CD4-positive, alpha-beta T cell (primary cell): Measurements from ENCODE around the gene ZNF133. TPM values are rescaled to one million over a fixed set of nuclear protein-coding genes. Genes with fewer than 3 reads are reported as not detected.

Experiments used
- ATAC-seq: fragments of 200-7000 bp; cut with Tn5 transposase; one replicate; pipeline ENCODE4 v1.10.0; 2022; ENCODE audit warnings: mild to moderate bottlenecking; ENCODE audit not compliant: poor library complexity
- CTCF ChIA-PET: fragments of 350-600 bp; sonication (Branson Sonifier 250); formaldehyde crosslinking; loops from one replicate; lab custom pipeline; 2021; ENCODE audit warnings: antibody characterized with exemption, inconsistent platforms; lab: Charles Lee
- POLR2A ChIA-PET: fragments of 350-600 bp; sonication (Branson Sonifier 250); formaldehyde crosslinking; loops from one replicate; lab custom pipeline; 2021; ENCODE audit warnings: antibody characterized with exemption, inconsistent platforms; lab: Charles Lee
- DNase-seq, 14 experiments: peaks; one replicate each; pipeline ENCODE4 v3.0.0-alpha.2; 2013 to 2020; ENCODE audit warnings: mixed read lengths in 2 of 14
- H3K27ac ChIP-seq, 2 donors: one replicate each; pipeline versions ENCODE4 v1.5.1 to v1.7.0; 2013; ENCODE audit warnings: low read length in 2 of 2, low read depth in 1 of 2, mild to moderate bottlenecking in 1 of 2
- H3K27me3 ChIP-seq, 2 experiments: 1 replicate in 1 of 2; 2 replicates in 1 of 2; pipeline versions ENCODE4 v1.6.1 to v1.7.0; 2013; ENCODE audit warnings: low read length in 2 of 2, control low read depth in 1 of 2, mild to moderate bottlenecking in 1 of 2, moderate library complexity in 1 of 2; ENCODE audit not compliant: insufficient read depth in 2 of 2, control insufficient read depth in 1 of 2
- H3K36me3 ChIP-seq: one replicate; pipeline ENCODE4 v1.6.1; 2013; ENCODE audit warnings: low read length, control low read depth; ENCODE audit not compliant: insufficient read depth
- H3K4me1 ChIP-seq: one replicate; pipeline ENCODE4 v1.6.1; 2013; ENCODE audit warnings: low read length, control low read depth; ENCODE audit not compliant: insufficient read depth
- H3K4me3 ChIP-seq: one replicate; pipeline ENCODE4 v1.5.1; 2013; ENCODE audit warnings: mild to moderate bottlenecking, low read length, moderate library complexity
- H3K9me3 ChIP-seq, 2 experiments: 1 replicate in 1 of 2; 2 replicates in 1 of 2; pipeline versions ENCODE4 v1.6.1 to v1.7.0; 2013; ENCODE audit warnings: low read length in 2 of 2, mild to moderate bottlenecking in 2 of 2, control low read depth in 1 of 2, moderate library complexity in 1 of 2; ENCODE audit not compliant: control insufficient read depth in 1 of 2, insufficient read depth in 1 of 2
- H3K27ac Mint-ChIP-seq: one replicate; pipeline ENCODE4 v1.8.0; 2020; ENCODE audit warnings: mixed read lengths
- H3K27me3 Mint-ChIP-seq: one replicate; pipeline ENCODE4 v1.8.0; 2021; ENCODE audit warnings: mixed read lengths
- H3K36me3 Mint-ChIP-seq: one replicate; pipeline ENCODE4 v1.8.0; 2021; ENCODE audit warnings: low read depth, mixed read lengths
- H3K4me1 Mint-ChIP-seq: one replicate; pipeline ENCODE4 v1.8.0; 2021; ENCODE audit warnings: low read depth, mixed read lengths
- H3K4me3 Mint-ChIP-seq: one replicate; pipeline ENCODE4 v1.8.0; 2020; ENCODE audit warnings: mild to moderate bottlenecking, mixed read lengths
- H3K9me3 Mint-ChIP-seq: one replicate; pipeline ENCODE4 v1.8.0; 2020; ENCODE audit warnings: mixed read lengths
- CTCF ChIP-seq: fragments of 200-600 bp; IDR thresholded peaks from one replicate; pipeline ENCODE4 v1.8.0; 2022; ENCODE audit warnings: antibody characterized with exemption, mild to moderate bottlenecking
- intact Hi-C, 2 experiments: fragments of 100-400 bp; cut with DNase I in 1 of 2; cut with micrococcal nuclease in 1 of 2; formaldehyde crosslinking; loops; one replicate each; pipeline versions ENCODE4 v1.15.1 to v1.9.0; 2023 to 2025; cut with DNase I, micrococcal nuclease
- total RNA-seq, 174 experiments: library from RNA in 2 of 174; stranded (reverse) in 2 of 174; gene quantifications; one replicate each; pipeline ENCODE4 v1.2.3 and lab custom pipeline; 2021 to 2026

The ZNF133 gene
- total RNA-seq, 2 experiments from 2014 or later = 3.3 to 4.1 TPM

DNA sequence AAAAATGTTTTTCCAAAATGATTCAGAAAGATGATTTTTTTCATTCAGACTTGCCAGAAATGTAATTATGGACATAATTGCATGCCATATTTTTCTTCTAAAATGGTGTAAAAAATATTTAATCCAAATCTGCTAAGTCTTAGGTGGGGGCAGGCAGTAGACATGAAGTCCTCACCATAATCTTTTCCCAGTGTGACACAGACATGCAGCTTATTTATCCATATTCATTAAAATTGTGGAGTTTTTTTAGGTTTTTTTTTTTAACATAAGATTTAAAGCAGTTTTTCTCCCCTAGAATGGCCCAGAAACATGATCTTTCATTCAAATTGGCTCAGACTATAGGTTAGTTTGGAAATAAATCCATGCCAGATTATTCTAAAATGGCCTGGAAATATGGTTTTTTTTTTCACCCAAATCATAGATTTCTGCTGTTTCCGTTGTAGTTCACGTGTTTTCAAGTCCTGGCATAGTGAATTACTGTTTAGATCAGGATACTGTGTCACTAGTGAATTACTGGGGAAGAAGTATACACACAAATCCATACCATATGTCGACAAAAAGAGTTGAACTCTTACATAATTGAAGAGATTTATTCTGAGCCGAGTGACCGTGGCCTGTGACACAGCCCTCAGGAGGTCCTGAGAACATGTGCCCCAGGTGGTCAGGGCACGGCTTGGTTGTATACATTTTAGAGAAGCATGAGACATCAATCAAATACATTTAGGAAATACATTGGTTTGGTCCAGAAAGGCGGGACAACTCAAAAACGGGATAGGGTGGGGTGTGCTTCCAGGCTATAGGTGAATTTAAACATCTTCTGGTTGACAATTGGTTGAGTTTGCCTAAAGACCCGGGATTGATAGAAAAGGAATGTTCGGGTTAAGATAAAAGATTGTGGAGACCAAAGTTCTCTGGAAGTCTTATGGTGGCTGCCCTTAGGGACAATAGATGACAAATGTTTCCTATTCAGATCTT lies 33.9 kb downstream of the ZNF133 start:
- Histone ChIP-seq H3K27ac (no peak overlapping the region), H3K4me1 (no peaks in the 10 kb centered on the region), H3K9me3 (peaks cover 0 to 6% of the 10 kb centered on the region in 2 experiments), H3K4me3 (no peak overlapping the region), H3K27me3 (no peaks in the 10 kb centered on the region), H3K36me3 (no peaks in the 10 kb centered on the region)
- no peak overlapping the region for H3K27ac Mint-ChIP-seq
- no peak overlapping the region for H3K4me3 Mint-ChIP-seq
- H3K9me3 Mint-ChIP-seq = no peaks in the 10 kb centered on the region
- ChIA-PET CTCF (no interaction called here), POLR2A (no interaction called here)
- ATAC-seq (no peak), DNase-seq (no peak)
- intact Hi-C loops = no loop called here
- no peaks in the 10 kb centered on the region for H3K27me3 Mint-ChIP-seq
- H3K36me3 Mint-ChIP-seq = peaks cover 25% of the 10 kb centered on the region
- TF ChIP-seq CTCF = no peak
- H3K4me1 Mint-ChIP-seq = no peaks in the 10 kb centered on the region

DNA sequence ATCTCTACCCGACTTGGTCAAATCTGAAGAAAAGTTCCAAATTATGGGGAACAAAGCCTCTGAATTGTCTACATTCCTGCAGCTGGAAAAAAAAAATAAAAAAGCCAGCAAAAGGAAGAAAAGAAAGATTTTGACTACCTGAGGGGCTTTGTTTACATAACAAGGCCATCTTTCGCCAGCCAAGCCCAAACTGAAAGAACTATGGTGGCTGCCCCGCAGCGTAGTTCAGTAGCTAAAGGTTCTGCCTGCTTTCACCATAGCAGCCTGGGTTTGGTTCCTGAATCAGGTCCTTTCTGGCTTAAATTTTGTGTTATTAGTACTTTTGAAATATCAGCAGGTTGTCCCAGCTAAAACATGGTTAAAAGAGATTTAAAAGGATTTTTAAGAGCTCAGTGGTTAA lies 35.4 kb downstream of the ZNF133 start:
- Mint-ChIP-seq H3K27ac (no peak overlapping the region), H3K36me3 (peaks cover 20% of the 10 kb centered on the region), H3K4me3 (no peak overlapping the region), H3K27me3 (no peaks in the 10 kb centered on the region), H3K4me1 (no peaks in the 10 kb centered on the region), H3K9me3 (no peaks in the 10 kb centered on the region)
- TF ChIP-seq CTCF = no peak
- Histone ChIP-seq H3K27me3 (no peaks in the 10 kb centered on the region), H3K4me1 (no peaks in the 10 kb centered on the region), H3K27ac (no peak overlapping the region), H3K36me3 (no peaks in the 10 kb centered on the region), H3K9me3 (peaks cover 0 to 6% of the 10 kb centered on the region in 2 experiments), H3K4me3 (no peak overlapping the region)
- CTCF ChIA-PET = no interaction called here
- intact Hi-C loops = no loop called here
- DNase-seq (no peak), ATAC-seq (no peak)
- POLR2A ChIA-PET = no interaction called here

DNA sequence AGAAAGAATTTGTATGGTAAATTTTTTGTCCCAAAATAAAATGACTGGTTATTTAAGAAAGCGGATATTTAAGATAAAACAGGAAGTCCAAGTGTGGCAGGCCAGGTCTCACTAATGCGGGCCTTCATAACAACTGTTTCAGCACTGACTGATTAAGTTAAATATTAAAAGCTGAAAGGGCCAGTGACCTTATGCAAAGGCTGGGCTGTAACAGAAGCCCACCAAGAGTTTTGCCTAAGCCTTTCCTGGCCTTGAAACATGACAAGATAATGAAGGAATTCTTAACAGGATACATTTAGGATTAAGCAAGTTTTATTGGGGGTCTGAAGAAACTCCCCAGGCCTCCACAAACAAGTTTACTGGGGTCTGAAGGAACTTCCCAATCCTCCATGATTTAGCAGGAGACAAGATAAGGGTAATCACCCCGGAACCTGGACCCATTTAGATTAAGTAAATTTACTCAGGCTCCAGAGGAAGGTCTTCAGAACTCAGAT lies 36.3 kb downstream of the ZNF133 start:
- no peaks in the 10 kb centered on the region for H3K27me3 Mint-ChIP-seq
- DNase-seq (no peak), ATAC-seq (no peak)
- no peak overlapping the region for H3K27ac Mint-ChIP-seq
- no peaks in the 10 kb centered on the region for H3K9me3 Mint-ChIP-seq
- H3K27me3 ChIP-seq = no peaks in the 10 kb centered on the region
- intact Hi-C loops = no loop called here
- H3K4me3 ChIP-seq = no peak overlapping the region
- no peak overlapping the region for H3K27ac ChIP-seq
- peaks cover 0 to 10% of the 10 kb centered on the region in 2 experiments for H3K9me3 ChIP-seq
- TF ChIP-seq CTCF = no peak
- H3K36me3 ChIP-seq = no peaks in the 10 kb centered on the region
- CTCF ChIA-PET = no interaction called here
- H3K36me3 Mint-ChIP-seq = peaks cover 27% of the 10 kb centered on the region
- H3K4me3 Mint-ChIP-seq = no peak overlapping the region
- H3K4me1 Mint-ChIP-seq = no peaks in the 10 kb centered on the region
- POLR2A ChIA-PET = no interaction called here
- no peaks in the 10 kb centered on the region for H3K4me1 ChIP-seq
